CD4-positive, alpha-beta T cell treated with Interleukin-17A for 1 hour (primary cell): Measurements from ENCODE around the gene MAF.

Experiments
- DNase-seq: peaks from one replicate; pipeline ENCODE4 v3.0.0-alpha.2; 2020

Gene MAF

GRCh38 chr16:79600638-79601091 lies at the start of gene MAF:
Gene MAF, minus strand, starts transcription at chr16:79600737. Its CDS starts 835 bp downstream, at chr16:79599902.
- peak; percentile 95 for DNase-seq

DNA sequence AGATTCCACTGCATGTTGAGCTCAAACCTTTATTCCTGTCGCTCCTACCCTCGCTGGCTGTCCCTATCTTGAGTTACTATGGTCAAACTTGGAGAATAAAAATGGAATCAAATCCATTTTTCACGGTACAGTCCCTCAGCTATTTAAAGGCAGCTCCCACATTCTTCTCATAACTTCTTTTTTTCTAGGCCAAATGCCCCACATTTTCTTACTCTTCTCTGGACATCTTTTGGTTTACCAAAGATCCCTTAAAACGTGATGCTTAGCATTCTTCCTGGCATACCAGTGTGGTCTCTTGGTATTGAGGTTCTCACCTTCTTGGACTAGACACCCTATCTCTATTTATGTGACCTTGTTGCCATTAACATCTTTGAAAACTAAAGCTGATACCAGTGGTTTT lies 48.3 kb upstream of the MAF start:
- no peak for DNase-seq

- no peak for DNase-seq
Measured at GRCh38 chr16:79647586-79647985, 47.0 kb upstream of the MAF start.

- DNase-seq, result no peak
Measured at GRCh38 chr16:79645701-79646100, 45.2 kb upstream of the MAF start.

- no peak for DNase-seq
Measured at GRCh38 chr16:79644971-79645667, 44.6 kb upstream of the MAF start.

DNA sequence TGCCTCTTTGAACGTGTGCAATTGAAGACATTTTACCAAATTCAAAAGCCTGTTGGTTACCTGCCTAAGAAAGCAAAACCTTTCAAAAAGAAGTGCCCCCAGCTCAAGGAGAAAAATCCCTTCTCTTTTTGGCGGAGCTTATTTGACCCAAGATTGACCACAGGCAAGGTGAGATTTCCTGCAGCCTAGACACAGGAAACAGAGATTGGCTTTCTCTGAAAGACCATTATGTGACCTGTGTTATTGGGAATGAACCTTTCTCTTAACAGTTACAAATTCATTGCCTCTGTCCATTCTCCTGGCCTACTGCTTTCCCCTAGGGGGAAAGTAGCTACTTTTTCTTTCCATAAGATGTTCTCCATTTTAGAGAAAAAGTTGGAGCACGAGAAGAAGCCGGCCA lies 42.1 kb upstream of the MAF start:
- no peak for DNase-seq

DNA sequence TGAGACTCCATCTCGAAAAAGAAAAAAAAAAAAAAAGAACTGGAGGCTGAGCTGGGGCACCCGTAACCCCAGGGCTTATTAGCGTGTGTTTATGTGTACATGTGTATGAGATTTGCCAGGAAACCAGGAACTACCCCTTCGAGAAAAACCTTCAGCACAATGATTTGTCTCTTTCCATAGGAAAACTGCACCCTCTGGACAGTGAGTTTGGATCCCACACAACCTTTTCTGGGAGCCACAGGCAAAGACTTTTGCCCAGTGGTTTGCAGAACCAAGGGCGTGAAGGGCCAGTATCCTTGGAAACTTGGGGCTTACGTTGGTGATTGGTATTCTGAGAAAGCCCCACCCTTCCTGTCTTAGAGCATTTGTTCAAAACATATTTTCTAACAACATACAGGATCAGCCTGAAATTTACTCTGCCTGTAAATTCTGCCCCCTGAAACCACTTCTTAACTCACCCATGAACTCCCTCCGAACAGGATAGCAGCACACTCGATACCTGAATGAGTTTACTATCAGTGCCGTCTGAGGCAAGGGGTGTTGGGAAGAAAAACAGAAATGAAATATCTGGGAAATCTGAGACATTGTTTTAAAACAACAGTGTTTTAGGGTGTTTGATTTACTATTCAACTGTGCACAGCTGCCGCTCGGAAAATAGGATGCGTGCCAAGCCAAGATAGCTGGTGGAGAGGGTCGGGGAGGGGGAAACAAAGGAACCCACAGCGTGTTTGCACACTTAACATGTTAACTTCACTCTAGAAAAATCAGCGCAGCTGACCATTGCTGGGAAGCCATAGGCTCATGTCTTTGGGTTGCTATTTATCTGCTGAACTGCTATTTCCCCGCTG lies 40.2 kb upstream of the MAF start:
- peak; percentile 32 for DNase-seq

DNA sequence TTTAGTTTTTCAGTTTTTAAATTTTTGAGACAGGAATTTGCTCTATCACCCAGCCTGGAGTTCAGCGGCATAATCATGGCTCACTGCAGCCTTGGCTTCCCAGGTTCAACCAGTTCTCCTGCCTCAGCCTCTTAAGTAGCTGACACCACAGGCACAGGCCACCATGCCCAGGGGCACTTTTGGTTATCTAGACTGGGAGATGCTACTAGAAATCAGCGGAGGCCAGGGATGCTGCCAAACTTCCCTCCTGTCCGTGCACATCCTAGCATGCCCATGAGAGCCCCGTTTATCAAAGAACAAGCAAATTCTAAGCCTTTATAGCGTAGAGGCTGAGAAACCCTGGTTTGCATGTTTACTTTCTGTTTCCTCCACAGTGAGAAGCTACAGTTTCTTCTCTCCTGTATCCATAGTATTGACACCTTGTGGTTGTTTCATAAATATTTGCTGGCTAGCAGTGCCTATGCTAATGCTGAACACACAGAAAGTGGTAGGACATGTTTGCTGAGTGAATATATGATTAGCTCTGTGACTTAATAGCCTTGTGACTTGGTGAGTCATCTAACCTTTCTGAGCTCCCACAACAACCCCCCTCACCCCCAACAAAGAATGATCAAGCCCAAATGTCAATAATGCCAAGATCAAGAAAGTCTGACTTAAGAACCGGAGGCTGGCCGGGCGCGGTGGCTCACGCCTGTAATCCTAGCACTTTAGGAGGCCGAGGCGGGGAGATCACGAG lies 39.2 kb upstream of the MAF start:
- DNase-seq, result peak; percentile 34

DNA sequence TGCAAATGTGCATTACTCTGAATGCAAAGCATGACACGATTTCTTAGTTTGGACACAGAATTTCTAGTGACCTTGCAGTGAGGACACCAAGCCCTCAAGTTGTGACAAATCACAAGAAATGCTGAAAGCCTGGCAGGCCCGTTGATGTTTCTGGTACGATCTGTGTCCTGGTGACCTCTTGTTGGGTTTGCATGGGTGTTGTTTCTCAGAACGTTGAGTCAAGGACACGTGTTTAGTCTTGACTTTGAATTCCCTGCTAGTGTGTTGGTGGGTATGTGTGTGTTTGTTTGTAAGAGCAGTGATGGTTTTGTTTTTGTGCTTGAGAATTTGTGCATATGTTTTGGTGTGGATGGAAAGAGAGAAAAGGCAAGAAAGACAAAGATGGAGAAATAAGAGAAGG lies 37.8 kb upstream of the MAF start:
- DNase-seq, result no peak

DNA sequence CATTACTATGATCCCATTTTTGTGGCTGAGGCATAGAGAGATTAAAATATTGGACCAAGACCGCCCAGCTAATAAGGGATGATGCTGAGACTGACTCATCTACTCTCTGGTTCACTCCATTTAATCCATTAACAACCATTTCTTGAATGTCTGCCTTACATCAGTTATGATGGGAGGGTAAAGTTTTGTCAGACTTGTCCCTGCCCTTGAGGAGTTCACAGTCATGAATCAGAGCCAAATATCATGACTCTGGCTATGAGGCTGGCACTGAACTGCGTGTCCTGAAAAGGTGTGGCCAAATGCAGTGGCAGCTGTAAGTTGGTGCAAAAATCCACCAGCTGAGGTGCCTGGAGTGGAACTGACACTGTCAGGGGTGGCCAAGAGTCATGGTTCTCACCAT lies 35.0 kb upstream of the MAF start:
- DNase-seq, result no peak

DNA sequence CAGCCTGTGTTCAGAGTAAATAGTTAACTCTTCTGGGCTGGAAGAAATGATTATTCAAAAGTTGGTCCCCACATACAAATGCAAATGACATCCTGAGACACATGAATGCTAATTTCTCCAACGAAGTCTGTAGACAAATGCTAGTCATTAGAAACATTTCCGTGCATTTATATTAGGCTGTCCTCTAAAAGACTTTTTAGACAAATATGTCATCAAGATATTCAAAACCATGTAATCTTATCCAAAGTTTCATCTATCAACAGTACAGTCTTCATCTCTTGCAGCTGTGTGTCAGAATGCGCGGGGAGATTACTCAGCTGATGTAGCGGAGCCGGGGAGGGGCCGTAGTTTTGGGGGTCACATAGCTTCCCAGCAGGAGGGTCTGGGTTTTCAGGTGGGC lies 33.8 kb upstream of the MAF start:
- DNase-seq, result no peak

GRCh38 chr16:79632289-79632688 lies 31.8 kb upstream of the MAF start:
- DNase-seq, result no peak

DNA sequence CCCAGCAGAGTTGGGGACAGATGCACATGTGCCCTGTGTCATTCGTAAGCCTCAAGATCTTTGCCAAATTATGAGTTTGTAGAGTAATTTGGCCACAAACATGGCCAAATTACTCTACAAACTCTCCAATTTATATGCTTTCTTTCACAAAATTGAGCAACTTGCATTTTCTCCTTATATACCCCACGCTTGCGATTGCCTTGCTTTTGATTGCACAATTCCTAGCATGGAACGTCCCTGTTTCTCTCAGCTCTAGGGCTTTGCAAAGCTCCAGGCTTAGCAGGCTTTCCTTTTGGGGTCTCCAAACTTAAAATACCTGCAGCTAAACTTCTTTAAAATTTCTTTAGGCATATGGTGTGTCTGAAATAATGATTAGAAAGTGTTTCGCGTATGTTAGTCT lies 28.5 kb upstream of the MAF start:
- DNase-seq, result no peak

- DNase-seq, result peak; percentile 44
Measured at GRCh38 chr16:79628501-79628975, 28.0 kb upstream of the MAF start.

DNA sequence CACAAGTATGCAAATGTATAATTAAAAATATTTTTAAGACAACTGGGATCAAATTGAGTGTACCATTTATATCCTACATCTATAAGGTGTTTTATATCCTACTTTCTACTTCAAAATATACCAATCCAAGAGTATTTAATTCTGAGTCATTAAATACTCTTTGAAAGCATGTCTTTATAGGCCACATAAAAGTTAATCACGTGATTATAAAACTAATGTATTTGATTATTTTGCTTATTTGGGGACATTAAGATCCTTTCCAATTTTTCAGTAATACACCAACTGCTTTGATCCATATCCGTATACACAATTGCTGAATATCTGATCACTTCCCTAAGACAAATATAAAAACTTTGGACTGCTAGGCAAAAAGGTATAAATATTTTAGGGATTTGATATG lies 26.6 kb upstream of the MAF start:
- no peak for DNase-seq

DNA sequence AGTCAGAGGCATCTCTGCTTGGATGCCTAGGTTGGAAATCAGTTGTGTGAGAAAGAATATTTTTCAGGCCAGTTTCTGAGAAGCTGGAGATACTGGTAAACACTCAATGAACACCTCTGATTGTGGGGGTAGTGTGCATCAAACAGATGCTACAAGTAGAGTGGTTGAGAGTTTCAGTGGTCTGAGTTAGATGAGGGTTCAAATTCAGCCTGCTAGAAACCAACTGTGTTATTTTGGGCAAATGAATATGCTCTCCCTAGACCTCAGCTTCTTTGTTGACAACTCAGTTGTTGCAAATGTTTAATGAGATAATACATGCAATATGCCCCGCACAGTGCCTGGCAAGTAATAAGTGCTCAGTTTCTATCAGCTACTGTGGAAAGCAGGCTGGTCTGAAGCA lies 25.2 kb upstream of the MAF start:
- DNase-seq, result no peak

DNA sequence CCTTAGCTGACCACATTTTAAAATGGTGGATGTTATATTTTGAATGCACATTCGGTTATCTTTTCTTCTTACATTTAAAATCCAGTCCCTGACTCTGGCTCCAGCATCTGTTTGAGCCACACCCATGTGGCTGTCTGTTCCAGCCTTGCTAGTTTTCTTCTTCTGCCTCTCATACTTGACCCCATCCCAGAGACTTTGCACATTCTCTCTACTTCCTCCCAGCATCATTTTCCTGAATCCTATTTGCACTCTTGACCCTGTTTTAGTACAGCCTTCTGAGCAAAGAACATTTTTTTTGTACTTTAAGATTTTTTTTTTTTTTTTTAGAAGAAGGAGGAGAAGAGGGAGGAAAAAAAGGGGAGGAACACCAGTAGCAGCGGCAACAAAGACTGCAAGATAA lies 23.3 kb upstream of the MAF start:
- DNase-seq, result no peak

DNA sequence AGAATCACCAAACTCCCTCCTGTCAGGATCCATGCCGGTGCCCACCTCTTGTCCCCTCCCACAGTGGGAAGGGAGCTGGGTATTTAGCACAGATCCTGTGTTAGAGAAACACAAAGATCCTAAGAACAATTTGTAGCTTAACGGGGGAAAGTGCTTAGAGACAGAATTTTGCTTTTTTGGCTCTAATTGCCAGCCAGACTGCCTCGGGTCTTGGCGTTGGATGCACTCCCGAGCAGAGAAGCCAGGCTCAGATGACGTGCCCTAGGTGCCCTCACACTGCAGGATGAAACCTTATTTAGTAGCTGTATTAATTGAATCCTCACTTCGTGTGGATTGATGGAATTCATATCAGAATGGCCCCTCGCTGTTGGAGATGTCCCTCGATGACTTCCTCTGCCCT lies 22.5 kb upstream of the MAF start:
- DNase-seq, result no peak

DNA sequence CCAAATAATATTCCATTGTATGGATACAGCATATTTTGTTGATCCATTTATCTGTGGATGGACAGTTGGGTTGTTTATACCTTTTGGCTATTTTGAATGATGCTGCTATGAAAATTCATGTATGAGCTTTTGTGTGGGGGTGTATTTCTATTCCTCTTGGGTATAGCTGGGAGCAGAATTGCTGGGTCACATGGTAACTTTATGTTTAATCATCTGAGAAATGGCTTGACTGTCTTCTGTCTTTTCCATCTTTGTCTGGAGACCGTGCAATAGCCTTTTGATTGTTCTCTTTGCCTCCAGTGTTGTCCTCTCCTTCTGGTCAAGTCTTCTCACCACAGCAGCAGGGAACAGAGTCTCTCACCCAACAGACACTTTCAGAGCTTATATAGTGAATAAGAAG lies 20.5 kb upstream of the MAF start:
- DNase-seq, result no peak

GRCh38 chr16:79618692-79619050 lies 18.1 kb upstream of the MAF start:
- no peak for DNase-seq

DNA sequence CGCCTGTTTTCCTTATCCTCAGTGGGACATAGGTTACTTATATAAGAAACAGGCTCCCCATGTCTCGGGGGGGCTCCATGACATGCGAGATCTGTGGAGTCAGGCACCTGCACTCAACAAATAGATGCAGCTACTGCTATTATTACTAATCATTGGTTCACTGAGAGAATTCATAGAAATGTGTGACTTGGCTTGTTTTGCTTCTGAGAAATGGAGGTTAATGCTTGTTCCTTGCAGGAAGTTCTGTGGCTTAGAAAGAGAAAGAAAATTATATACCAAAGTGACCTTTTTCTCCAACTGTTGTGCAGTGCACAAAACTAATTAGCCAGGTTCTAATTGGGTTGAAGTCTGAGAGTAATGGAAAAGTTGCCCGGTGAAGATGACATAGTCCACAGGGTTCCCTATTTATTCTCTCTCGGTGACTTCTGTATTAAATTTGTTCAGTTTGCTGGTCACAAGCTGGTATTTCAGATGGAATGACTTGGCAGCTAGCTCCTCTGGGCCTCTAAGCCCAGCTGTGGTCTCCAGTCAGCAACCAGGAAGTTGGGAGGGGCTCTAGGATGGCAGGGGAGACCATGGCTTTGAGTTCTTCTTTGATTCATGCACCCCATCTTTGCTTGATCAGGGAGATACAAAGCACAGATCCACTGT lies 17.6 kb upstream of the MAF start:
- DNase-seq, result no peak

GRCh38 chr16:79613009-79613408 lies 12.5 kb upstream of the MAF start:
- no peak for DNase-seq

- DNase-seq, result no peak
Measured at GRCh38 chr16:79612207-79612606, 11.7 kb upstream of the MAF start.
